Colonic mucosa (tissue), 4 donors: ENCODE results near the gene ZNF343. TPM values are rescaled to one million over a fixed set of nuclear protein-coding genes. Genes with fewer than 3 reads are reported as not detected.
"Not testable (repeated sequence)": the region's sequence is repeated elsewhere in the genome, so short reads cannot be mapped to it uniquely, and the experiment has no call there.

Experiments
- DNase-seq: peaks from one replicate; pipeline ENCODE4 v3.0.0-alpha.2; 2020
- H3K27ac ChIP-seq: fragments of 200-600 bp; one replicate; pipeline ENCODE4 v1.8.0; 2021
- H3K27me3 ChIP-seq: fragments of 200-600 bp; one replicate; pipeline ENCODE4 v1.8.0; 2021
- H3K36me3 ChIP-seq: fragments of 200-600 bp; one replicate; pipeline ENCODE4 v1.8.0; 2021
- H3K4me1 ChIP-seq: fragments of 200-600 bp; one replicate; pipeline ENCODE4 v1.8.0; 2021; ENCODE audit warnings: mild to moderate bottlenecking
- H3K4me3 ChIP-seq: fragments of 200-600 bp; one replicate; pipeline ENCODE4 v1.8.0; 2021
- H3K9ac ChIP-seq, 2 donors: one replicate each; pipeline ENCODE4 v1.7.0; 2013; ENCODE audit warnings: control low read depth in 2 of 2, low read depth in 2 of 2, low read length in 2 of 2
- H3K9me3 ChIP-seq: fragments of 200-600 bp; one replicate; pipeline ENCODE4 v1.8.0; 2021
- CTCF ChIP-seq: fragments of 200-600 bp; IDR thresholded peaks from one replicate; pipeline ENCODE4 v1.8.0; 2022; ENCODE audit warnings: antibody characterized with exemption, mild to moderate bottlenecking
- intact Hi-C: fragments of 100-400 bp; cut with DNase I; formaldehyde crosslinking; loops from one replicate; pipeline ENCODE4 v1.14.1; 2022
- total RNA-seq, 2 donors: library from RNA; stranded (reverse); fragmentation: NEBNext Ultra II Directional in 1 of 2; extraction: Animal tissue kit (Norgen Biotek cat#: 25700) in 1 of 2; gene quantifications; one replicate each; pipeline ENCODE4 v1.2.1, GENCODE V29; 2021
- donor health status: healthy.
- donor health status: DM: no; HTN: no; CAD: no.
- donor health status: DM: no; HTN: no; CAD: no.

Gene ZNF343
- total RNA-seq, 2 donors from 2014 or later, result 6.5 to 8.5 TPM

GRCh38 chr20:2535711-2536559 is 27.2 kb upstream of the ZNF343 start:
- no peak for DNase-seq
- Histone ChIP-seq H3K27me3 (no peaks in the 10 kb centered on the region), H3K9me3 (no peaks in the 10 kb centered on the region), H3K4me1 (no peaks in the 10 kb centered on the region), H3K27ac (no peak overlapping the region), H3K4me3 (no peak overlapping the region), H3K9ac (no peak overlapping the region), H3K36me3 (no peaks in the 10 kb centered on the region)
- no peak for TF ChIP-seq CTCF
- intact Hi-C loops, result no loop called here

- Histone ChIP-seq H3K9ac (no peak overlapping the region), H3K9me3 (no peaks in the 10 kb centered on the region), H3K4me3 (no peak overlapping the region), H3K4me1 (no peaks in the 10 kb centered on the region), H3K27ac (no peak overlapping the region), H3K36me3 (no peaks in the 10 kb centered on the region), H3K27me3 (no peaks in the 10 kb centered on the region)
- intact Hi-C loops, result no loop called here
- no peak for TF ChIP-seq CTCF
- no peak for DNase-seq
Measured at GRCh38 chr20:2533118-2533517, 24.4 kb upstream of the ZNF343 start.

- Histone ChIP-seq H3K36me3 (no peaks in the 10 kb centered on the region), H3K4me3 (no peak overlapping the region), H3K27me3 (no peaks in the 10 kb centered on the region), H3K27ac (no peak overlapping the region), H3K4me1 (no peaks in the 10 kb centered on the region), H3K9me3 (no peaks in the 10 kb centered on the region), H3K9ac (no peak overlapping the region)
- intact Hi-C loops, result loop anchor here (5.0 to 10.0 kb wide), 2 partner anchors 119 to 316 kb away; partner anchors contain the start of genes PCED1A and VPS16
- DNase-seq, result no peak
- TF ChIP-seq CTCF, result no peak
Measured at GRCh38 chr20:2528671-2529271, 20.1 kb upstream of the ZNF343 start.

GRCh38 chr20:2527762-2528161 is 19.0 kb upstream of the ZNF343 start:
- intact Hi-C loops, result loop anchor here (5.0 to 10.0 kb wide), 2 partner anchors 120 to 317 kb away; partner anchors contain the start of genes PCED1A and VPS16
- DNase-seq, result no peak
- Histone ChIP-seq H3K27ac (no peak overlapping the region), H3K9me3 (no peaks in the 10 kb centered on the region), H3K4me3 (no peak overlapping the region), H3K9ac (no peak overlapping the region), H3K36me3 (no peaks in the 10 kb centered on the region), H3K27me3 (no peaks in the 10 kb centered on the region), H3K4me1 (no peaks in the 10 kb centered on the region)
- TF ChIP-seq CTCF, result no peak

- H3K4me3 ChIP-seq, H3K9me3 ChIP-seq, DNase-seq, H3K36me3 ChIP-seq, H3K9ac ChIP-seq, H3K27ac ChIP-seq, H3K27me3 ChIP-seq, H3K4me1 ChIP-seq: not testable (repeated sequence)
- intact Hi-C loops, result loop anchor here (5.0 to 10.0 kb wide), 2 partner anchors 121 to 319 kb away; partner anchors contain the start of genes PCED1A and VPS16
Measured at GRCh38 chr20:2526218-2526583, 17.5 kb upstream of the ZNF343 start.
